OCI-LY1 (cell line): Measurements from ENCODE around the gene SLC39A11.

Experiments used
- H2AFZ ChIP-seq: fragments of 200-600 bp; sonication (generic), shearing (Covaris generic); 2 replicates; pipeline ENCODE4 v1.6.0; 2014; ENCODE audit warnings: antibody characterized with exemption, mild to moderate bottlenecking, low read length
- H3F3A ChIP-seq: fragments of 200-600 bp; sonication (generic), shearing (Covaris generic); 2 replicates; pipeline ENCODE4 v1.6.0; 2014; ENCODE audit warnings: mild to moderate bottlenecking, antibody characterized with exemption, low read length, moderate library complexity; ENCODE audit not compliant: insufficient read depth
- H3K27ac ChIP-seq: fragments of 200-600 bp; sonication (generic); 2 replicates; pipeline ENCODE4 v1.5.1; 2014; ENCODE audit warnings: low read length, mixed run types, mild to moderate bottlenecking, low read depth; ENCODE audit not compliant: poor library complexity, severe bottlenecking
- H3K27me3 ChIP-seq: fragments of 200-600 bp; sonication (generic); 2 replicates; pipeline ENCODE4 v1.6.0; 2014; ENCODE audit warnings: antibody characterized with exemption, mild to moderate bottlenecking, low read length, moderate library complexity; ENCODE audit not compliant: insufficient read depth
- H3K36me3 ChIP-seq: fragments of 200-600 bp; sonication (generic); 2 replicates; pipeline ENCODE4 v1.6.1; 2014; ENCODE audit warnings: mild to moderate bottlenecking, antibody characterized with exemption, low read length, moderate library complexity, mixed read lengths; ENCODE audit not compliant: insufficient read depth
- H3K4me1 ChIP-seq: fragments of 200-600 bp; sonication (generic); 2 replicates; pipeline ENCODE4 v1.5.1; 2014; ENCODE audit warnings: mild to moderate bottlenecking, low read length, moderate library complexity; ENCODE audit not compliant: insufficient read depth, severe bottlenecking
- H3K4me2 ChIP-seq: fragments of 200-600 bp; sonication (generic), shearing (Covaris generic); 2 replicates; pipeline ENCODE4 v1.6.1; 2014; ENCODE audit warnings: low read length
- H3K4me3 ChIP-seq: fragments of 200-600 bp; sonication (generic); 2 replicates; pipeline ENCODE4 v1.5.1; 2014; ENCODE audit warnings: low read length, low read depth, mild to moderate bottlenecking, mixed read lengths; ENCODE audit not compliant: poor library complexity, severe bottlenecking
- H3K79me2 ChIP-seq: fragments of 200-600 bp; shearing (Covaris generic); 2 replicates; pipeline ENCODE4 v1.6.1; 2016; ENCODE audit warnings: mixed run types, low read length, mixed read lengths; ENCODE audit not compliant: insufficient read depth
- H3K9ac ChIP-seq: fragments of 200-600 bp; sonication (generic), shearing (Covaris generic); 2 replicates; pipeline ENCODE4 v1.6.1; 2014; ENCODE audit warnings: mild to moderate bottlenecking, low read length, mixed read lengths
- H3K9me2 ChIP-seq: fragments of 200-600 bp; sonication (generic), shearing (Covaris generic); 2 replicates; pipeline ENCODE4 v1.6.1; 2014; ENCODE audit warnings: low read depth, mild to moderate bottlenecking, low read length, mixed read lengths
- H3K9me3 ChIP-seq: fragments of 200-600 bp; shearing (Covaris generic); 2 replicates; pipeline ENCODE4 v1.6.1; 2014; ENCODE audit warnings: low read length, mixed read lengths
- H4K20me1 ChIP-seq: fragments of 200-600 bp; sonication (generic), shearing (Covaris generic); 2 replicates; pipeline ENCODE4 v1.6.0; 2016; ENCODE audit warnings: mild to moderate bottlenecking, low read length; ENCODE audit not compliant: insufficient read depth
- EZH2 ChIP-seq: fragments of 200-600 bp; sonication (generic), shearing (Covaris generic); IDR thresholded peaks from 2 replicates; pipeline ENCODE4 v1.8.0; 2017; ENCODE audit warnings: borderline replicate concordance, mixed run types, mild to moderate bottlenecking, antibody characterized with exemption, low read length, moderate library complexity, mixed read lengths
- TF ChIP-seq, protein P1 (sequence below): fragments of 200-600 bp; sonication (generic), shearing (Covaris generic); IDR thresholded peaks from 2 replicates; pipeline ENCODE4 v1.5.1; 2017; ENCODE audit warnings: mild to moderate bottlenecking, antibody characterized with exemption, low read length, moderate library complexity, mixed read lengths

The SLC39A11 gene

DNA sequence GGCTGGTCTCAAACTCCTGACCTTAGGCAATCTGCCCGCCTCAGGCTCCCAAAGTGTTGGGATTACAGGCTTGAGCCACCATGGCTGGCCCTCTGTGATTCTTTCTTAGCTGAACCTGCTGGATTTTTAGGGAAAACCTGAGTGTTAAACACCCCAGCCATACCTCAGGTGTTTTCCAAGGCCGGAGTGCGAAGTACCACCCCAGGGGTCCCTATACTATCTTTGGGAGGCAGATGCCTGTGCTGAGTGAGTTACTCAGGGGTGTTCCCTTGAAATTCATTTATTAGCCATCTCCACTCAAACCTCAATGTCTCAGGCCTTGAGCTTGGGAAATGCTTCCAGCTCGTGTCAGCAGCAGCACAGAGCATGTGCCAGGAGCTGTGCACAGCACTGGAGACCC is 432.7 kb downstream of the SLC39A11 start:
- Histone ChIP-seq H3K79me2 (no peaks in the 10 kb centered on the region), H3K27me3 (no peaks in the 10 kb centered on the region), H4K20me1 (no peaks in the 10 kb centered on the region), H3K9me2 (no peaks in the 10 kb centered on the region), H3K4me2 (no peak overlapping the region), H3K4me3 (no peak overlapping the region), H3F3A (no peaks in the 10 kb centered on the region), H3K36me3 (no peaks in the 10 kb centered on the region), H3K9me3 (no peaks in the 10 kb centered on the region), H3K27ac (no peak overlapping the region), H3K9ac (no peak overlapping the region), H3K4me1 (no peaks in the 10 kb centered on the region), H2AFZ (no peak overlapping the region)
- TF ChIP-seq EZH2 = no peak
- TF ChIP-seq, protein P1, sequence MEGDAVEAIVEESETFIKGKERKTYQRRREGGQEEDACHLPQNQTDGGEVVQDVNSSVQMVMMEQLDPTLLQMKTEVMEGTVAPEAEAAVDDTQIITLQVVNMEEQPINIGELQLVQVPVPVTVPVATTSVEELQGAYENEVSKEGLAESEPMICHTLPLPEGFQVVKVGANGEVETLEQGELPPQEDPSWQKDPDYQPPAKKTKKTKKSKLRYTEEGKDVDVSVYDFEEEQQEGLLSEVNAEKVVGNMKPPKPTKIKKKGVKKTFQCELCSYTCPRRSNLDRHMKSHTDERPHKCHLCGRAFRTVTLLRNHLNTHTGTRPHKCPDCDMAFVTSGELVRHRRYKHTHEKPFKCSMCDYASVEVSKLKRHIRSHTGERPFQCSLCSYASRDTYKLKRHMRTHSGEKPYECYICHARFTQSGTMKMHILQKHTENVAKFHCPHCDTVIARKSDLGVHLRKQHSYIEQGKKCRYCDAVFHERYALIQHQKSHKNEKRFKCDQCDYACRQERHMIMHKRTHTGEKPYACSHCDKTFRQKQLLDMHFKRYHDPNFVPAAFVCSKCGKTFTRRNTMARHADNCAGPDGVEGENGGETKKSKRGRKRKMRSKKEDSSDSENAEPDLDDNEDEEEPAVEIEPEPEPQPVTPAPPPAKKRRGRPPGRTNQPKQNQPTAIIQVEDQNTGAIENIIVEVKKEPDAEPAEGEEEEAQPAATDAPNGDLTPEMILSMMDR = no peak

DNA sequence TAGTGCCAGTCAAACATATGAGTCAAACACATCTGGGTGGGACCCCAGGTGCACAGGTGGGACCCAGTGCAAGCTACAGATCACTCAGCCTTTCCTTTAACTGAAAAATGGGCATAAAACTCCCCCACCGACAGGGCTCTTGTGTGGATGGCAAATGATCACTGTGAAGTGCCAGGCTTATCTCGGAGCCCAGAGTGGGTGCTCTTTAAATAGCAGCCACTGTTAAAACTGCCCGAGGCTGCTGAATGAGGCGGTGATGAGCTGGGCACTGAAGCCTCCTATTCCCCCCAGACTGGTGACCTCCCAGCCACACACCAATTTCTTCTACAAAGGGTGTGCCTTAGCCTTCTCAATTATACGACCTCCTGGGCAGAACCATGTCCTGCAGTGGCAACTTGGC is 433.8 kb downstream of the SLC39A11 start:
- H3K9ac ChIP-seq = no peak overlapping the region
- no peaks in the 10 kb centered on the region for H3K9me3 ChIP-seq
- H3K4me1 ChIP-seq = no peaks in the 10 kb centered on the region
- no peak overlapping the region for H3K27ac ChIP-seq
- H4K20me1 ChIP-seq = no peaks in the 10 kb centered on the region
- no peaks in the 10 kb centered on the region for H3K9me2 ChIP-seq
- H3K27me3 ChIP-seq = no peaks in the 10 kb centered on the region
- no peaks in the 10 kb centered on the region for H3K79me2 ChIP-seq
- no peaks in the 10 kb centered on the region for H3K36me3 ChIP-seq
- no peak overlapping the region for H3K4me3 ChIP-seq
- H3F3A ChIP-seq = no peaks in the 10 kb centered on the region
- no peak overlapping the region for H2AFZ ChIP-seq
- TF ChIP-seq, protein P1 = no peak
- no peak for TF ChIP-seq EZH2
- no peak overlapping the region for H3K4me2 ChIP-seq

DNA sequence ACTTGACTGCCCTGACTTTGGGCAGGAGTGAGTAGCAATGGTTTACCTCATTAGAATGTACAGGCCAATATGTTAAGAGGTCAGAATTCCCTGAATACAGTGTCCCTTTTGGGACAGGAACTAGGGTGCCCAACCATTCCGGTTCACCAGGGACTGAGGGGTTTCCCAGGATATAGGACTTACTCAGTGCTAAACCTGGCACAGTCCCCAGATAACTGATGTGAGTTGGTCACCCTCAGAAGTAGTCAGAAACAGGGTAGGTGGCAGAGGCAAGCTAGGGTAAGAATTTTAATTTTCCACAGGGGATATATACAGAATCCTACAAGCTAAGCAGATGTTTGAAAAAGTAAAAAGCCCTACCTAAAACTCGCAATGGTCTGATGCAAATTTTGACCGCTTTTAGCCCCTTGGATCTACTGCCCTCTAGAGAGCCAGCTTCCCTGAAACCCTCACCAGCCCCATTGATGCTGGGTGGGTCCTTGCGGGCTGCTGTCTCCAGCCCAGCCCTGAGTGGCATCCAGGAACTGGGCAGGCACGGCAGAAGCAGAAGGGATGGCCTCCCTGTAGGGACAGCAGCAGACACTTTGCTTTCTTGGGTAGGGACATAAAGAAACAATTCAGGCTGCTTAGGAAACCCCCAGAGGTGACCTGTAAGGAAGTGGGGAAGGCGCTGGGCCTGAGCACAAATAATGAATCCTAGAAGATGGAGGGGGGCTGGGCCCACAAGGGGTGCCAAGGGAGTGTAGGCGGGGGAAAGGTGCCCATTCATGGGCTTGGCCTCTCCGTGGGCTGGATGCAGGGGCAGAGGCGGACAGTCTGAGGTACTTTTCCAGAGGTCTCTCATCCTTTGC is 434.8 kb downstream of the SLC39A11 start:
- no peak overlapping the region for H3K27ac ChIP-seq

More for the DNA sequence above, 434.8 kb downstream of the SLC39A11 start:
- H3K4me3 ChIP-seq = no peak overlapping the region
- no peak overlapping the region for H2AFZ ChIP-seq
- no peaks in the 10 kb centered on the region for H3K9me3 ChIP-seq
- no peaks in the 10 kb centered on the region for H3K36me3 ChIP-seq
- H3K9ac ChIP-seq = no peak overlapping the region
- no peaks in the 10 kb centered on the region for H3K4me1 ChIP-seq
- no peak overlapping the region for H3K4me2 ChIP-seq
- no peak for TF ChIP-seq EZH2
- TF ChIP-seq, protein P1 = no peak
- no peaks in the 10 kb centered on the region for H3F3A ChIP-seq
- no peaks in the 10 kb centered on the region for H3K79me2 ChIP-seq
- H4K20me1 ChIP-seq = no peaks in the 10 kb centered on the region
- H3K27me3 ChIP-seq = no peaks in the 10 kb centered on the region
- no peaks in the 10 kb centered on the region for H3K9me2 ChIP-seq
